HCT116 (cell line): ENCODE results near the gene NID2. TPM values are rescaled to one million over a fixed set of nuclear protein-coding genes. Genes with fewer than 3 reads are reported as not detected.

Experiments used
- ATAC-seq: fragments of 200-7000 bp; cut with Tn5 transposase; 2 replicates; pipeline ENCODE4 v1.9.1; 2020; ENCODE audit warnings: mild to moderate bottlenecking, moderate library complexity
- BruUV-seq: library from RNA; stranded (reverse); fragments of 400-500 nt; replicated peaks from 2 replicates; lab custom pipeline; 2021; lab: Mats Ljungman, UMichigan
- CTCF ChIA-PET: fragments of 300-600 bp; sonication (Branson Sonifier 250); formaldehyde crosslinking; loops from one replicate; lab custom pipeline; 2021; ENCODE audit warnings: antibody characterized with exemption; lab: Charles Lee
- POLR2A ChIA-PET: fragments of 300-600, 350-600 bp; sonication (Branson Sonifier 250); formaldehyde crosslinking; loops from one replicate; lab custom pipeline; 2021; ENCODE audit warnings: antibody characterized with exemption; lab: Charles Lee
- RAD21 ChIA-PET, 2 experiments: fragments of 300-600 bp; sonication (Branson Sonifier 250); formaldehyde crosslinking; loops; one replicate each; lab custom pipeline; 2023; ENCODE audit warnings: low total read pairs in 2 of 2; ENCODE audit not compliant: uncharacterized antibody in 2 of 2, unreplicated experiment in 2 of 2, low non-redundant PET in 1 of 2; lab: Charles Lee
- DNase-seq: peaks from one replicate; pipeline ENCODE4 v3.0.0-alpha.2; 2010; ENCODE audit warnings: low read depth, low spot score
- H2AFZ ChIP-seq: fragments of 200-600 bp; shearing (Covaris generic), sonication (generic); 2 replicates; pipeline ENCODE4 v1.6.1; 2017; ENCODE audit warnings: low read depth, mixed run types, mixed read lengths, antibody characterized with exemption, low read length; ENCODE audit not compliant: poor library complexity, severe bottlenecking
- H3K27ac ChIP-seq: 2 replicates; pipeline ENCODE4 v1.5.1; 2012; ENCODE audit warnings: low read depth, low read length
- H3K27me3 ChIP-seq: fragments of 200-600 bp; sonication (generic); 2 replicates; pipeline ENCODE4 v1.6.1; 2016; ENCODE audit warnings: mixed run types, low read length, mixed read lengths; ENCODE audit not compliant: insufficient read depth
- H3K36me3 ChIP-seq, 2 experiments: fragments of 200-500 bp in 1 of 2; fragments of 200-600 bp in 1 of 2; sonication (Bioruptor generic) in 1 of 2; sonication (generic) in 1 of 2; 2 replicates each; pipeline versions ENCODE4 v1.5.1 to v1.6.1; 2014 to 2016; ENCODE audit warnings: low read length in 2 of 2, inconsistent platforms in 1 of 2, mixed read lengths in 1 of 2, mixed run types in 1 of 2; ENCODE audit not compliant: insufficient read depth in 2 of 2, control insufficient read depth in 1 of 2
- H3K4me1 ChIP-seq, 2 experiments: fragments of 200-600 bp in 1 of 2; sonication (generic) in 1 of 2; 2 replicates each; pipeline versions ENCODE4 v1.5.1 to v1.6.1; 2012 to 2017; ENCODE audit warnings: low read length in 2 of 2, inconsistent platforms in 1 of 2, mild to moderate bottlenecking in 1 of 2, mixed read lengths in 1 of 2, mixed run types in 1 of 2, moderate library complexity in 1 of 2; ENCODE audit not compliant: insufficient read depth in 2 of 2, control insufficient read depth in 1 of 2
- H3K4me2 ChIP-seq: fragments of 200-600 bp; sonication (generic); 2 replicates; pipeline ENCODE4 v1.6.1; 2017; ENCODE audit warnings: mixed run types, low read length, mixed read lengths
- H3K4me3 ChIP-seq, 2 experiments: fragments of 200-600 bp in 1 of 2; sonication (generic) in 1 of 2; replicated peaks in 1 of 2; 2 replicates each; pipeline ENCODE4 v1.5.1; 2011 to 2016; ENCODE audit warnings: low read length in 2 of 2, control low read depth in 1 of 2, low read depth in 1 of 2, mild to moderate bottlenecking in 1 of 2, mixed read lengths in 1 of 2, mixed run types in 1 of 2
- H3K79me2 ChIP-seq: fragments of 200-600 bp; sonication (generic); 2 replicates; pipeline ENCODE4 v1.6.1; 2017; ENCODE audit warnings: mild to moderate bottlenecking, mixed run types, low read length, moderate library complexity, mixed read lengths; ENCODE audit not compliant: insufficient read depth
- H3K9ac ChIP-seq: fragments of 200-600 bp; sonication (generic); 2 replicates; pipeline ENCODE4 v1.6.1; 2016; ENCODE audit warnings: low read length, mixed read lengths
- H3K9me2 ChIP-seq: fragments of 200-600 bp; sonication (generic), shearing (Covaris generic); 2 replicates; pipeline ENCODE4 v1.6.1; 2017; ENCODE audit warnings: mixed run types, mild to moderate bottlenecking, moderate library complexity; ENCODE audit not compliant: insufficient read depth
- H3K9me3 ChIP-seq, 2 experiments: fragments of 200-500 bp in 1 of 2; fragments of 200-600 bp in 1 of 2; sonication (Bioruptor generic) in 1 of 2; sonication (generic) in 1 of 2; 2 replicates each; pipeline ENCODE4 v1.6.1; 2014 to 2017; ENCODE audit warnings: low read length in 2 of 2, mixed read lengths in 2 of 2, inconsistent platforms in 1 of 2, low read depth in 1 of 2, mild to moderate bottlenecking in 1 of 2, mixed run types in 1 of 2, moderate library complexity in 1 of 2; ENCODE audit not compliant: control insufficient read depth in 1 of 2, insufficient read depth in 1 of 2
- H4K20me1 ChIP-seq: fragments of 200-600 bp; sonication (generic), shearing (Covaris generic); 2 replicates; pipeline ENCODE4 v1.6.1; 2017; ENCODE audit warnings: mixed run types, mild to moderate bottlenecking, moderate library complexity; ENCODE audit not compliant: insufficient read depth
- CBX3 ChIP-seq: IDR thresholded peaks from 2 replicates; pipeline ENCODE4 v1.6.1; 2012; ENCODE audit warnings: low read depth
- EZH2phosphoT487 ChIP-seq: fragments of 200-600 bp; IDR thresholded peaks from 2 replicates; pipeline ENCODE4 v1.6.1; 2018; ENCODE audit warnings: antibody characterized with exemption, borderline replicate concordance
- JUND ChIP-seq: IDR thresholded peaks from 2 replicates; pipeline ENCODE4 v1.6.1; 2012
- MAX ChIP-seq: IDR thresholded peaks from 2 replicates; pipeline ENCODE4 v1.6.1; 2012
- POLR2A ChIP-seq: IDR thresholded peaks from 2 replicates; pipeline ENCODE4 v1.7.0; 2011; ENCODE audit warnings: borderline replicate concordance; ENCODE audit not compliant: insufficient read depth, insufficient read length; ENCODE audit errors: extremely low read depth
- POLR2AphosphoS5 ChIP-seq: IDR thresholded peaks from 2 replicates; pipeline ENCODE4 v1.6.1; 2011; ENCODE audit warnings: mild to moderate bottlenecking, low read depth, low read length, moderate library complexity
- RAD21 ChIP-seq: IDR thresholded peaks from 2 replicates; pipeline ENCODE4 v1.6.1; 2012; ENCODE audit warnings: low read depth, mild to moderate bottlenecking
- SP1 ChIP-seq: IDR thresholded peaks from 2 replicates; pipeline ENCODE4 v1.6.1; 2012; ENCODE audit warnings: low read depth
- SRF ChIP-seq: IDR thresholded peaks from 2 replicates; pipeline ENCODE4 v1.6.1; 2012; ENCODE audit warnings: low read depth
- ZFX ChIP-seq: fragments of 450-650 bp; IDR thresholded peaks from 2 replicates; pipeline ENCODE4 v1.6.1; 2017
- ZNF274 ChIP-seq: fragments of 200-500 bp; sonication (Bioruptor generic); IDR thresholded peaks from 2 replicates; pipeline ENCODE4 v1.6.1; 2014; ENCODE audit warnings: mild to moderate bottlenecking, low read depth, low read length, inconsistent platforms
- intact Hi-C: fragments of 100-400 bp; cut with micrococcal nuclease; formaldehyde crosslinking; loops from 2 replicates; pipeline ENCODE4 v1.10.0; 2022
- total RNA-seq: library from RNA; stranded (reverse); gene quantifications from one replicate; pipeline ENCODE4 v1.2.1, GENCODE V29; 2021; ENCODE audit not compliant: unreplicated experiment
- TF ChIP-seq, protein P1 (sequence below): IDR thresholded peaks from 2 replicates; pipeline ENCODE4 v1.6.1; 2012

The NID2 gene
- total RNA-seq, 1 experiment from 2014 or later: 0.84 TPM

GRCh38 chr14:51998348-51998747, 70.5 kb downstream of the NID2 start:
- Histone ChIP-seq H3K9ac (no peak overlapping the region), H2AFZ (no peak overlapping the region), H3K4me1 (no peaks in the 10 kb centered on the region), H3K9me3 (no peaks in the 10 kb centered on the region), H3K27ac (no peak overlapping the region), H3K4me3 (no peak overlapping the region), H3K79me2 (peaks cover 64% of the 10 kb centered on the region), H4K20me1 (0 out of 2 replicates have a peak, but pooled peaks cover 9% of the 10 kb centered on the region), H3K9me2 (no peaks in the 10 kb centered on the region), H3K36me3 (peaks cover 43 to 68% of the 10 kb centered on the region in 2 experiments), H3K27me3 (no peaks in the 10 kb centered on the region), H3K4me2 (no peak overlapping the region)
- ATAC-seq (no peak), DNase-seq (no peak)
- ChIA-PET CTCF (no interaction called here), POLR2A (no interaction called here), RAD21 (no interaction called here)
- intact Hi-C loops: loop anchor here (5.0 kb wide), 2 partner anchors 274 to 941 kb away; no protein-coding TSS in a partner anchor
- no TSS peak for BruUV-seq
- TF ChIP-seq MAX (no peak), JUND (no peak), ZFX (no peak), SRF (no peak), POLR2A (no peak), RAD21 (no peak), EZH2phosphoT487 (no peak), CBX3 (no peak), POLR2AphosphoS5 (no peak), ZNF274 (no peak), SP1 (no peak)
- TF ChIP-seq, protein P1, sequence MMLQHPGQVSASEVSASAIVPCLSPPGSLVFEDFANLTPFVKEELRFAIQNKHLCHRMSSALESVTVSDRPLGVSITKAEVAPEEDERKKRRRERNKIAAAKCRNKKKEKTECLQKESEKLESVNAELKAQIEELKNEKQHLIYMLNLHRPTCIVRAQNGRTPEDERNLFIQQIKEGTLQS: no peak
